Progenitor cell of endocrine pancreas (in vitro differentiated cells): ENCODE data around the gene SUCLG2. TPM values are rescaled to one million over a fixed set of nuclear protein-coding genes. Genes with fewer than 3 reads are reported as not detected.

Experiments used
- DNase-seq: peaks from one replicate; pipeline ENCODE4 v3.0.0; 2021; ENCODE audit warnings: low spot score; ENCODE audit not compliant: unreplicated experiment
- H3K27ac Mint-ChIP-seq: 2 replicates; pipeline ENCODE4 v1.8.0; 2021; ENCODE audit warnings: mild to moderate bottlenecking, moderate library complexity, mixed read lengths
- H3K27me3 Mint-ChIP-seq: 2 replicates; pipeline ENCODE4 v1.8.0; 2021; ENCODE audit warnings: mixed read lengths
- H3K36me3 Mint-ChIP-seq: 2 replicates; pipeline ENCODE4 v1.8.0; 2022; ENCODE audit warnings: mixed read lengths; ENCODE audit not compliant: insufficient read depth
- H3K4me1 Mint-ChIP-seq: 2 replicates; pipeline ENCODE4 v1.8.0; 2021; ENCODE audit warnings: low read depth, mixed read lengths
- H3K4me3 Mint-ChIP-seq: 2 replicates; pipeline ENCODE4 v1.8.0; 2021; ENCODE audit warnings: low read depth, mild to moderate bottlenecking, moderate library complexity, mixed read lengths
- H3K9me3 Mint-ChIP-seq: 2 replicates; pipeline ENCODE4 v1.8.0; 2021; ENCODE audit warnings: low read depth, mixed read lengths
- total RNA-seq: library from RNA; stranded (reverse); gene quantifications from 2 replicates; pipeline ENCODE4 v1.2.1, GENCODE V29; 2021
- TF ChIP-seq, protein P1 (sequence below): fragments of 200-600 bp; sonication (generic); IDR thresholded peaks from one replicate; pipeline ENCODE4 v1.5.0; 2021; ENCODE audit warnings: antibody characterized with exemption, mild to moderate bottlenecking; ENCODE audit not compliant: unreplicated experiment

Gene SUCLG2
- total RNA-seq, 1 donor from 2014 or later = 41.1 TPM

DNA sequence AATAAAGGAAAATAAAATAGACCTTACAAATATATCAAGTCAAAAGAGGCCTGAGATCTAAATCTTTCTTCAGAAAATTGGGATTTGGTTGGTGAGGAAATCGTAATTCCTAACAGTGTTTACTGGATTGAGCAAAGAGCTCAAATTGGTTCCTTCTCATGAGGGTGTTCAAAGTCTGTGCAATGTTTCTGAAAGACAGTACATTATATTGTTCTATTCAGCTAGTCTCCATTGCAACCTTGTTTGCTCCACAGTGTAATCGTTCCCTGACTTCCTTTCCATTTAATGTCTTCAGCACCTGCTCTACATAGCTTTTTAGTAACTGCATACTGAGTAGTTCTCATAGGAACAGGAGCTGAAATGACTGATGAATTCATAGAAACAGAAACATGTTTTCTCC, 326.8 kb downstream of the SUCLG2 start:
- no peak for DNase-seq
- TF ChIP-seq, protein P1, sequence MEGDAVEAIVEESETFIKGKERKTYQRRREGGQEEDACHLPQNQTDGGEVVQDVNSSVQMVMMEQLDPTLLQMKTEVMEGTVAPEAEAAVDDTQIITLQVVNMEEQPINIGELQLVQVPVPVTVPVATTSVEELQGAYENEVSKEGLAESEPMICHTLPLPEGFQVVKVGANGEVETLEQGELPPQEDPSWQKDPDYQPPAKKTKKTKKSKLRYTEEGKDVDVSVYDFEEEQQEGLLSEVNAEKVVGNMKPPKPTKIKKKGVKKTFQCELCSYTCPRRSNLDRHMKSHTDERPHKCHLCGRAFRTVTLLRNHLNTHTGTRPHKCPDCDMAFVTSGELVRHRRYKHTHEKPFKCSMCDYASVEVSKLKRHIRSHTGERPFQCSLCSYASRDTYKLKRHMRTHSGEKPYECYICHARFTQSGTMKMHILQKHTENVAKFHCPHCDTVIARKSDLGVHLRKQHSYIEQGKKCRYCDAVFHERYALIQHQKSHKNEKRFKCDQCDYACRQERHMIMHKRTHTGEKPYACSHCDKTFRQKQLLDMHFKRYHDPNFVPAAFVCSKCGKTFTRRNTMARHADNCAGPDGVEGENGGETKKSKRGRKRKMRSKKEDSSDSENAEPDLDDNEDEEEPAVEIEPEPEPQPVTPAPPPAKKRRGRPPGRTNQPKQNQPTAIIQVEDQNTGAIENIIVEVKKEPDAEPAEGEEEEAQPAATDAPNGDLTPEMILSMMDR = no peak

DNA sequence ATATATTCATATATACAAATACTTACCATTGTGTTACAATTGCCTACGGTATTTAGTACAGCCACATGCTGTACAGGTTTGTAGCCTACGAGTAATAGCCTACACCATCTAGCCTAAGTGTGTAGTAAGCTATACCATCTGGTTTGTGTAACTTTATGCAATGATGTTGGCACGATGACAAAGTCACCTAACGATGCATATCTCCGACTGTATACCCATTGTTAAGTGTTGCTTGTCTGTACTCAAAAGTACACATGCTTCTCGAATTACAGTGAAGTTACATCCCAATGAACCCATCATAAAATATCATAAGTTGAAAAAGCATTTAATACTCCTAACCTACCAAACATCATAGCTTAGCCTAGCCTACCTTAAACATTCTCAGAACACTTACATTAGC, 329.2 kb downstream of the SUCLG2 start:
- H3K27ac Mint-ChIP-seq = no peak overlapping the region
- H3K4me1 Mint-ChIP-seq = no peaks in the 10 kb centered on the region
- H3K27me3 Mint-ChIP-seq = no peaks in the 10 kb centered on the region
- H3K36me3 Mint-ChIP-seq = no peaks in the 10 kb centered on the region
- TF ChIP-seq, protein P1 = no peak
- no peak overlapping the region for H3K4me3 Mint-ChIP-seq
- DNase-seq = no peak
- H3K9me3 Mint-ChIP-seq = peaks cover 4% of the 10 kb centered on the region

More for the DNA sequence above, 326.8 kb downstream of the SUCLG2 start:
- Mint-ChIP-seq H3K4me3 (no peak overlapping the region), H3K4me1 (no peaks in the 10 kb centered on the region), H3K36me3 (no peaks in the 10 kb centered on the region), H3K9me3 (no peaks in the 10 kb centered on the region), H3K27me3 (no peaks in the 10 kb centered on the region), H3K27ac (no peak overlapping the region)
